GM18505 (cell line): Measurements from ENCODE around the gene RNF169.

Experiments
- ATAC-seq: cut with Tn5 transposase; IDR thresholded peaks from one replicate; pipeline ENCODE4 v1.9.1; 2021; ENCODE audit not compliant: unreplicated experiment
- POLR2A ChIP-seq: IDR thresholded peaks from 4 replicates; pipeline ENCODE4 v1.6.1; 2011; ENCODE audit warnings: borderline replicate concordance; ENCODE audit not compliant: insufficient read depth, insufficient read length; ENCODE audit errors: extremely low read depth

RNF169 gene

GRCh38 chr11:74866557-74866956, 117.9 kb downstream of the RNF169 start:
- no peak for ATAC-seq
- TF ChIP-seq POLR2A = no peak

- no peak for TF ChIP-seq POLR2A
- no peak for ATAC-seq
Measured at GRCh38 chr11:74870485-74870884, 121.8 kb downstream of the RNF169 start.

- ATAC-seq = no peak
Measured at GRCh38 chr11:74871037-74871436, 122.4 kb downstream of the RNF169 start.

GRCh38 chr11:74877132-74877531, 128.5 kb downstream of the RNF169 start:
- no peak for TF ChIP-seq POLR2A
- ATAC-seq = no peak

More at GRCh38 chr11:74871037-74871436, 122.4 kb downstream of the RNF169 start:
- no peak for TF ChIP-seq POLR2A
